ENCODE data around the gene RNF4. TPM values are rescaled to one million over a fixed set of nuclear protein-coding genes. Genes with fewer than 3 reads are reported as not detected.

RNF4 gene
- total RNA-seq, 1 experiment from 2014 or later, result 92.0 TPM

DNA sequence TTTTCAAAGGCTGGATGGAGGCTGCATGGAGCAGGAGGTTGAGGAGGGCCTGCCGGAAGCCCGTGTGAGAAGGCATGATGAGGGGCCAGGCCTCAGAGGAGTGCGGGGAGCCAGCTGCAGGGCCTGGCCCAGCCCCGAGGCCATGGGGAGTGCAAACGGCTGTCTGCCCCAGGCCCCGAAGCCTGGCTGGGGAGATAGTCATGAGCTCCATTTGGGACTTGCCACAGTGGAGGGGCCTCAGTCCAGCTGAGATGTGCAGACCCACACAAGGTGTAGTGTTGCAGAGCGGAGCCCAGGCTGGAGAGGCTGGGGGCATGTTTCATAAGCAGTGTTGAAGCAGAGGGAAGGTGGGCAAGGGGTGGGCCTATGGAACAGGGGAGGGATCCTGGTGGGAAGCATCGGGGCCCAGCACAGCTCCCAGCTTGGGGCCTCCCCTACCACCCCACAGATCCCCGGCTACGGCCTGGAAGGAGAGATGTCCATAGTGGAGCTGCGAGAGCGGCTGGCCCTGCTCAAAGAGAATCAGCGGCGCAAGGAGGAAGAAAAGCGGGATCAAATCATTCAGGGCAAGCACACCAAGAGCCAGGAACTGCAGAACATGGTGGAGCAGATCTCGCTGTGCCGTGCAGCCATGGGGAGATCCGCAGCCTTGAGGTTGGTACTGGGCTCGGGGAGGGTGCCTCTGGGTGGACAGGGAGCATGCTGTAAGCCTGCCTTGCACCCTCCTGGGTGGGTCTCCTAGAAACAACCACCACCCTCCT lies 9.1 kb upstream of the RNF4 start:
- Mint-ChIP-seq H3K4me1 (peaks cover 13 to 17% of the 10 kb centered on the region in 2 experiments), H3K27me3 (ENCODE audit: low read depth) (peaks cover 36% of the 10 kb centered on the region), H3K27ac (no peak overlapping the region), H3K4me3 (no peak overlapping the region), H3K9me3 (no peaks in the 10 kb centered on the region; a peak in 1 of 5 replicates), H3K36me3 (ENCODE audit: insufficient read depth in 1 of 3, low read depth in 3 of 3) (no peaks in the 10 kb centered on the region; a peak in 1 of 7 replicates)
- no peak overlapping the region for H3T11ph ChIP-seq (ENCODE audit: low read length)
- H3K14ac ChIP-seq (ENCODE audit: insufficient read depth, low read length), result no peak overlapping the region
- no peak overlapping the region for H2BK12ac ChIP-seq (ENCODE audit: insufficient read length, low read depth, low read length)
- no peak overlapping the region for H3K4ac ChIP-seq (ENCODE audit: low read depth, low read length)
- H2BK20ac ChIP-seq (ENCODE audit: low read depth, low read length, poor library complexity, severe bottlenecking), result no peak overlapping the region
- peaks cover 3% of the 10 kb centered on the region; the same call in 1 of the 2 replicates for H3K27me3 ChIP-seq (ENCODE audit: insufficient read depth, low read length)
- H4K5ac ChIP-seq (ENCODE audit: insufficient read length, low read depth, low read length), result no peak overlapping the region
- H3K4me1 ChIP-seq (ENCODE audit: insufficient read depth, low read length), result no peaks in the 10 kb centered on the region
- H3K4me2 ChIP-seq (ENCODE audit: insufficient read depth, insufficient read length, low read length), result no peak overlapping the region
- H3K9ac ChIP-seq (ENCODE audit: extremely low read depth, insufficient read length, low read length), result no peak overlapping the region
- no peak overlapping the region for H3K27ac ChIP-seq (ENCODE audit: insufficient read length, low read depth, low read length)
- no peak overlapping the region for H3K56ac ChIP-seq (ENCODE audit: insufficient read length, low read depth, low read length)
- H2AK5ac ChIP-seq (ENCODE audit: insufficient read length, low read length), result no peak overlapping the region
- no peak overlapping the region for H2AFZ ChIP-seq (ENCODE audit: low read length)
- no peak for TF ChIP-seq CTCF (conservative IDR thresholded peaks at IDR 0.05)
- no peak for DNase-seq
- WGBS (ENCODE audit: extremely low coverage, insufficient read length, low lambda C conversion rate), result no CpG with 5 or more reads among the region's 19 CpGs
- no peaks in the 10 kb centered on the region for H3K9me3 ChIP-seq (ENCODE audit: control insufficient read depth, low read depth, low read length)
- peaks cover 2% of the 10 kb centered on the region for H4K20me1 ChIP-seq (ENCODE audit: control insufficient read depth, insufficient read depth, insufficient read length)
- H4K91ac ChIP-seq (ENCODE audit: insufficient read length, low read depth, low read length), result no peak overlapping the region
- H3K79me2 ChIP-seq (ENCODE audit: insufficient read depth, low read length), result no peaks in the 10 kb centered on the region
- no peak overlapping the region for H2BK120ac ChIP-seq (ENCODE audit: low read depth, low read length, poor library complexity, severe bottlenecking)
- no peak overlapping the region for H4K8ac ChIP-seq (replicated peaks; ENCODE audit: insufficient read length, low read depth, low read length)
- no peak overlapping the region for H2BK15ac ChIP-seq (ENCODE audit: low read depth, low read length)
- H3K18ac ChIP-seq (ENCODE audit: insufficient read length, low read depth, low read length), result no peak overlapping the region
- no peaks in the 10 kb centered on the region for H3K79me1 ChIP-seq (ENCODE audit: insufficient read depth, low read depth, low read length, poor library complexity, severe bottlenecking)
- no peaks in the 10 kb centered on the region for H3K23me2 ChIP-seq (ENCODE audit: insufficient read length, low read depth, low read length, poor library complexity, severe bottlenecking)
- H2BK5ac ChIP-seq (ENCODE audit: insufficient read length, low read length), result no peak overlapping the region
- no peak overlapping the region for H3K23ac ChIP-seq (ENCODE audit: insufficient read length, low read depth, low read length)
